HUES6 (cell line): ENCODE data around the gene EXOC3.
"Not testable (repeated sequence)": the region's sequence is repeated elsewhere in the genome, so short reads cannot be mapped to it uniquely, and the experiment has no call there.

Experiments
- H3K27ac ChIP-seq: 2 replicates; pipeline ENCODE4 v1.7.0; 2013; ENCODE audit warnings: low read depth, mild to moderate bottlenecking, low read length, inconsistent platforms
- H3K27me3 ChIP-seq: 2 replicates; pipeline ENCODE4 v1.6.1; 2013; ENCODE audit warnings: low read length; ENCODE audit not compliant: control insufficient read depth, insufficient read depth
- H3K36me3 ChIP-seq: 2 replicates; pipeline ENCODE4 v1.6.1; 2013; ENCODE audit warnings: low read length; ENCODE audit not compliant: control insufficient read depth, insufficient read depth
- H3K4me1 ChIP-seq: 2 replicates; pipeline ENCODE4 v1.6.1; 2013; ENCODE audit warnings: low read length; ENCODE audit not compliant: control insufficient read depth, insufficient read depth
- H3K4me3 ChIP-seq: 2 replicates; pipeline ENCODE4 v1.5.1; 2013; ENCODE audit warnings: low read depth, low read length
- H3K9ac ChIP-seq: one replicate; pipeline ENCODE4 v1.6.1; 2013; ENCODE audit warnings: mild to moderate bottlenecking, low read length
- H3K9me3 ChIP-seq: 2 replicates; pipeline ENCODE4 v1.6.1; 2013; ENCODE audit warnings: low read depth, low read length; ENCODE audit not compliant: control insufficient read depth, insufficient read depth

The EXOC3 gene

GRCh38 chr5:410911-411517 lies 32.0 kb upstream of the EXOC3 start:
- Histone ChIP-seq H3K4me1 (peaks cover 5% of the 10 kb centered on the region), H3K27me3 (no peaks in the 10 kb centered on the region), H3K9me3 (no peaks in the 10 kb centered on the region)

GRCh38 chr5:411728-412127 lies 31.2 kb upstream of the EXOC3 start:
- Histone ChIP-seq H3K9me3 (no peaks in the 10 kb centered on the region), H3K4me1 (peaks cover 6% of the 10 kb centered on the region), H3K36me3 (no peaks in the 10 kb centered on the region), H3K27ac (no peak overlapping the region), H3K4me3 (no peak overlapping the region), H3K9ac (no peak overlapping the region), H3K27me3 (no peaks in the 10 kb centered on the region)

More at GRCh38 chr5:410911-411517, 32.0 kb upstream of the EXOC3 start:
- Histone ChIP-seq H3K4me3 (no peak overlapping the region), H3K27ac (no peak overlapping the region), H3K9ac (no peak overlapping the region), H3K36me3 (no peaks in the 10 kb centered on the region)

GRCh38 chr5:414991-415927 lies 27.7 kb upstream of the EXOC3 start:
- peak overlapping the region; percentile 80; the same call in 1 of the 2 replicates for H3K27ac ChIP-seq
- H3K36me3 ChIP-seq, H3K4me1 ChIP-seq, H3K9me3 ChIP-seq, H3K27me3 ChIP-seq, H3K4me3 ChIP-seq: not testable (repeated sequence)
- H3K9ac ChIP-seq: peak overlapping the region; percentile 64

- no peak overlapping the region for H3K27ac ChIP-seq
Measured at GRCh38 chr5:415928-416635, 26.9 kb upstream of the EXOC3 start.

GRCh38 chr5:416636-416960 lies 26.4 kb upstream of the EXOC3 start:
- no peaks in the 10 kb centered on the region for H3K36me3 ChIP-seq
- H3K4me3 ChIP-seq: no peak overlapping the region
- H3K27ac ChIP-seq: no peak overlapping the region
- no peak overlapping the region for H3K9ac ChIP-seq
- no peaks in the 10 kb centered on the region for H3K27me3 ChIP-seq
- H3K9me3 ChIP-seq: no peaks in the 10 kb centered on the region
- H3K4me1 ChIP-seq: peaks cover 6% of the 10 kb centered on the region

More at GRCh38 chr5:415928-416635, 26.9 kb upstream of the EXOC3 start:
- Histone ChIP-seq H3K36me3 (no peaks in the 10 kb centered on the region), H3K9ac (peak overlapping the region; percentile 5), H3K4me1 (peaks cover 6% of the 10 kb centered on the region), H3K4me3 (no peak overlapping the region), H3K27me3 (no peaks in the 10 kb centered on the region), H3K9me3 (no peaks in the 10 kb centered on the region)

GRCh38 chr5:417301-418161 lies 25.4 kb upstream of the EXOC3 start:
- no peak overlapping the region for H3K9ac ChIP-seq
- H3K9me3 ChIP-seq: no peaks in the 10 kb centered on the region
- H3K27ac ChIP-seq: no peak overlapping the region
- H3K4me1 ChIP-seq: peaks cover 6% of the 10 kb centered on the region
- no peaks in the 10 kb centered on the region for H3K27me3 ChIP-seq
- no peaks in the 10 kb centered on the region for H3K36me3 ChIP-seq
- no peak overlapping the region for H3K4me3 ChIP-seq

GRCh38 chr5:418162-419121 lies 24.5 kb upstream of the EXOC3 start:
- H3K4me3 ChIP-seq: no peak overlapping the region
- no peak overlapping the region for H3K9ac ChIP-seq
- no peaks in the 10 kb centered on the region for H3K9me3 ChIP-seq
- H3K4me1 ChIP-seq: peaks cover 6% of the 10 kb centered on the region
- H3K36me3 ChIP-seq: no peaks in the 10 kb centered on the region
- no peak overlapping the region for H3K27ac ChIP-seq
- H3K27me3 ChIP-seq: no peaks in the 10 kb centered on the region

GRCh38 chr5:419970-420369 lies 23.0 kb upstream of the EXOC3 start:
- peaks cover 6% of the 10 kb centered on the region for H3K4me1 ChIP-seq
- no peaks in the 10 kb centered on the region for H3K36me3 ChIP-seq
- H3K27ac ChIP-seq: no peak overlapping the region
- H3K4me3 ChIP-seq: no peak overlapping the region
- H3K27me3 ChIP-seq: no peaks in the 10 kb centered on the region
- H3K9me3 ChIP-seq: no peaks in the 10 kb centered on the region
- no peak overlapping the region for H3K9ac ChIP-seq

GRCh38 chr5:420632-421286 lies 22.2 kb upstream of the EXOC3 start:
- no peaks in the 10 kb centered on the region for H3K36me3 ChIP-seq
- H3K27me3 ChIP-seq: no peaks in the 10 kb centered on the region
- H3K4me3 ChIP-seq: no peak overlapping the region
- H3K9ac ChIP-seq: no peak overlapping the region
- H3K4me1 ChIP-seq: peaks cover 3% of the 10 kb centered on the region
- H3K9me3 ChIP-seq: no peaks in the 10 kb centered on the region
- H3K27ac ChIP-seq: no peak overlapping the region
